EH (cell line): ENCODE results near the gene DNM2.
"Not testable (repeated sequence)": the region's sequence is repeated elsewhere in the genome, so short reads cannot be mapped to it uniquely, and the experiment has no call there.

ENCODE experiments used
- DNase-seq: peaks from one replicate; pipeline ENCODE4 v3.0.0-alpha.2; 2015; ENCODE audit warnings: low read depth

Gene DNM2

DNA sequence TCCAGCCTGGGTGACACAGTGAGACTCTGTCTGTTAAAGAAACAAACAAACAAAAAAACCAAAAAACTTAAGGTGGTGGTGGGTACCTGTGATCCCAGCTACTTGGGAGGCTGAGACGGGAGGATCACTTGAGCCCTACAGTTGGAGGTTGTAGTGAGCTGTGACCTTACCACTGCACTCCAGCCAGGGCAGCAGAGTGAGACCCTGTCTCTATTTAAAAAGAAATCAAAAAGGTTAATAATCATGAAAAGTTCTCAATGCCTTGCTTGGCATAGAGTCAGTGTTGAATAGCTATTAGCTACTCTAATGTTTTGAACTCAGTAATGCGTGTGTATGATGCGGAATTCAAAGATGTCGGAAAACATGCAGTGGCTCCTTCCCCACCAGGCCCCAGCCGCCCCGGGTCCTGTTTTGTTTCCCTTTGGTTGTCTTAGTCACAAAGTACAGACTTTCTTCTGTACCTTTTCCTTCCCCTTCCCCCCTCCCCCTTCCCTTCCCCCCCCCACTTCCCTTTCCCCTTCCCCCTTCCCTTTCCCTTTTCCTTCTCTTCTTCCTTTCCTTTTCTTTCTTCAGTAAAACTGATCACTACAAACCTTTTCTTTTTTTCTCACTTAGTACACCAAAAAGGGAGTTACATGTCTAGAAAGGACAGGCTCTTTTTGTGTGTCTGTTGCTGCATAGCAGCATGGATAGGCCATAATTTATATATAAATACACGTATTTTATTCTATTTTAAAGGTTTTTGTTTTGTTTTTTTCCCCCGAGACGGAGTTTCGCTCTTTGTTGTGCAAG, 35.2 kb downstream of the DNM2 start:
- DNase-seq = no peak

DNA sequence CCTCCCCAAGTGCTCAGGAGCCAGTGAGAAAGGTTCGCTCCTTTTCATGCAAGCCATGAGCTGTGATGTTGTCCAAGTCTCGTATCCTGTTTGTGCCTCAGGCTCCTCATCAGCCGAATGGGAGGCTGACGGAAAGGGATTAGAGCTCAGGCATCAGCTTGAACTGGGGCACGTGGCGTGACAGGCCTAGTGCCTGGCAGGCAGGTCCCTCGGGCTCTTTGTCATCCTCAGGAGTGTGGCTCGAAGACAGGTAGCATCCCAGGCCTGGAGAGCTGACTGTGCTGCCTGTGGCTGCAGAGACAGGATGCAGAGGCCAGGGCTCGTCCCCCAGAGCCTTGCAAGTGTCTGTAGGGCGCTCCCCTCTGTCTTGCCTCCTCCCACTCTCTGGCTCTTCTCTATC, 38.5 kb downstream of the DNM2 start:
- no peak for DNase-seq

DNA sequence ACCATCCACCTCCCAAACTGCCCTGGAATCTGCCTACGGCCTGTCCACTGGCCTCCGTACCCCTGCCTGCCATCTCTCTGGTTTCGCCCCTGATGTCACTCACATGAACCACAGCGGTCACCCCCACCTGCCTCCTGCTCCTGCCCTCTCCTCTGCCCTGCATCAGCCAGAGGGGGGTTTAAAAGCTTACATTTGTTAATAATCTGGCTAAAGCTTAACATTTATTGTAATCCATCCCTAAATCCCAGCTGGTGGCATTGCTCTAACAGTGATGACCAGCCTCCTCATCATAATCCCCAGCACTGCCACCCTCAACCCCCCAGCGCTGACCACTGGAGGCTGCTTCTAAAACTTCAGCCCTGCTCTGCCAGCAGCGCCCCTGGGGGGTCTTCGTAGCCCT, 38.9 kb downstream of the DNM2 start:
- DNase-seq = no peak

DNA sequence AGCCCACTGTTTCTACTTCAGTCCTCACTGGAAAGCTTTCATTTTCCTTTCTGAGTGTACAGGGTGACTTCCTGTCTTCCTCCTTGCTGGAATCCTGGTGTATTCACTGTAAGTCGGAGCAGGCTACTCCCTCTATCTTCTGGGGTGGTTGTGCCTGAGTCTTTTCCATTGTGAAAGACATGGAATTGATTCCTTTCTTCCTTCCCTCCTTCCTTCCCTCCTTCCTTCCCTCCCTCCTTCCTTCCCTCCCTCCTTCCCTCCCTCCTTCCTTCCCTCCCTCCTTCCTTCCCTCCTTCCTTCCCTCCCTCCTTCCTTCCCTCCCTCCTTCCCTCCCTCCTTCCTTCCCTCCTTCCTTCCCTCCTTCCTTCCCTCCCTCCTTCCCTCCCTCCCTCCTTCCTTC, 40.2 kb downstream of the DNM2 start:
- DNase-seq = not testable (repeated sequence)

DNA sequence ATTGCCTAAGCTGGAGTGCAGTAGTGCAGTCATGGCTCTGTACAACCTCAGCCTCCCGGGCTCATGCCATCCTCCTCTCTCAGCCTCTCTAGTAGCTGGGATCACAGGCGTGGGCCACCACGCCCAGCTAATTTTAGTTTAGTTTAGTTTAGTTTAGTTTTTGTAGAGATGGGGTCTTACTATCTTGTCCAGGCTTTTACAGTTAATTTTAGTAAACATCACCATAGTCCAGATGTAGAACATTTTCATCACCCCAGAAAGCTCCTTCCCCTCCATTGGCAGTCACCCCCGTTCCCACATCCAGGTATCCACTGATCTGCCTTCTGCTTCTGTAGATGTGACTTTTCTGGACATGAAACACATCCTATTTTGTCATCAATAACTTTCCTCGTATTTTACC, 41.1 kb downstream of the DNM2 start:
- DNase-seq = no peak

DNA sequence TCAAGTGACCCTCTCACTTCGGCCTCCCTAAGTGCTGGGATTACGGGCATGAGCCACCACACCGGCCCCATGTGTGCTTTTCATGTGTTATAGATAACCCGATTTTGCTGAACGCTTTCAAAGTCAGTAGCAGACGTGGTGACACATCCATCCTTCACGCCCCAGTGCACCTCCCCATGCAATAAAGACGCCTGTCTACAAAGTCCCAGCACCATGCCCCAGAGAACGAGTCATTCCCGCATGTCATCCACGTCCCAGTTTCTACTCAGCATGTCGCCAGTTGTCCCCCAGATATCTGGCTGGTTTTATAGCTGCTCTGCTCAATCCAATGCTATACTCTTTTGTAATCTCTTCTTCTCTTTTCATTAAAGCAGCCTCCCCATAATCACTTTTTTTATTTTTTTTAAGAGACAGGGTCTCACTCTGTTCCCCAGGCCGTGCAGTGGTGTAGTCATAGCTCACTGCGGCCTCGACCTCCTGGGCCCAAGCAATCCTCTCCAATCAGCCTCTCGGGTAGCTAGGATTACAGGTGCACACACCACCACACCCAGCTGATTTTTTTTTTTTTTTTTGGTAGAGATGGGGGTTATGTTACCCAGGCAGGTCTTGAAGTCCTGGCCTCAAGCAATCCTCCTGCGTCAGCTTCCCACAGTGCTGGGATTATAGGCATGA, 42.5 kb downstream of the DNM2 start:
- DNase-seq = peak; percentile 47

DNA sequence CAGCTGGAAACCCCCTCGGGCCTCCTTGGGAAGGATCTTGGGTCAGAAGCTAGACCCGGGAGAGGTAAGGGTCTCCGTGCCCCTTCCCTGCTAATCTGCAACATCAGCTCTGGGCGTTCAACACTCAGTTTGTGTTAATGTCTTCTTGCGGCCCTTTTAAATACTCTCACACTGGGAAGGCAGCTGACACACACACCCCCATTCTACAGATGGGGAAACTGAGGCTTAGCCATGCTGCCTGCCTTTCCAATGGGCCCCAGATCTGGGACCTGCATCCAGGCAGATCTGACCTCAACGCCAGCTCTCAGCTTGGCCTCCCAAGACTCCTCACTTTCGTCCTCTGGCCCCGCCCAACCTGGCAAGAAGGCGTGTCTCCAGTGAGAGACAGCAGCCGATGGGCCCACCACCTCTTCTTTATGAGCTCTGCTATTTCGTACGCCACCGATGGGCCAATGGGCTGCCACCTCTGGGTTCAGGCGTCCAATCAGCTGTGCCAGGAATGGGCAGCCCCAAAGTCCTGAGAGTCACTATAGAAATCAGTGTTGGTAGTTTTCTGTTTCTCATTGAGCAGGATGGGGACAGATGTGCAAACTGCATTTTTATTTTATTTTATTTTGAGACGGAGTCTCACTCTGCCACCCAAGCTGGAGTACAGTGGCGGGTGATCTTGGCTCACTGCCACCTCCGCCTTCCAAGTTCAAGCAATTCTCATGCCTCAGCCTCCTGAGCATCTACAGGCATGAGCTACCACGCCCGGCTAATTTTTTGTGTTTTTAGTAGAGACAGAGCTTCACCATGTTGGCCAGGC, 43.8 kb downstream of the DNM2 start:
- no peak for DNase-seq

DNA sequence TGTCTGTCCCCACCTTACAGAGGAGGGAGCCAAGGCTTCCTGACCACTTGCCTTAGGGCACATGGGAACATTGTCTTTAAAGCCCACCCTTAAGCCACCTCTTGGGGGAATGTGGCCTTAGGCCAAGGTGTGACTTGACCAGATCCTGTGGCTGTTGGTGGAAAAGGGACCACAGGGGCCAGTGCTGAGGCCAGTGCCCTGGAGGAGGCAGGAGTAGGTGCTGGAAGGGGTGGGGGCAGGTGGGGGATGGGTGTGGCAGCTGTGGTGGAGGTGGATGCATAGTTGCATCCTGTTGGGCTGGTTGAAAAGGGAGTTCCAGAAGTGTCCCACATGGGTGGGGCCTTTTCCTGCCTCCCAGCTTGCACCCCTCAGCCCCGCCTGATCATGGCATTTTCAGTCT, 44.8 kb downstream of the DNM2 start:
- DNase-seq = no peak

DNA sequence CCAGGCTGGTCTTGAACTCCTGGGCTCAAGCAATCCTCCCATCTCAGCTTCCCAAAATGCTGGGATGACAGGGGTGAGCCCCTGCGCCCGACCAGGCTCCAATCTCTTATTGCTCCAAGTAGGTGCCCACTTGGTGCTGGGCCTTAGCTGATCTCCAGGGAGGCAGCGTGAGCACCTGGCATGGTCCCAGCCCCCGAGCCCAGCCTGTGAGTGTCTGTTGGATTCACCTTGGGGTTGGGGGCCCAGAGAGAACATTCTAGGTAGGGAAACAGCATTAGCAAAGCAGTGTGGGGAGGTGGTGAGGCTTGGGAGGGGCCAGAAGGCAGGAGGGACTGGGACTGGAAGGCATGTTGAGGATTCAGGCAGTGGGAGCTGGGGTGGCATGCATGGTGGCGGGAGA, 45.5 kb downstream of the DNM2 start:
- DNase-seq = no peak

DNA sequence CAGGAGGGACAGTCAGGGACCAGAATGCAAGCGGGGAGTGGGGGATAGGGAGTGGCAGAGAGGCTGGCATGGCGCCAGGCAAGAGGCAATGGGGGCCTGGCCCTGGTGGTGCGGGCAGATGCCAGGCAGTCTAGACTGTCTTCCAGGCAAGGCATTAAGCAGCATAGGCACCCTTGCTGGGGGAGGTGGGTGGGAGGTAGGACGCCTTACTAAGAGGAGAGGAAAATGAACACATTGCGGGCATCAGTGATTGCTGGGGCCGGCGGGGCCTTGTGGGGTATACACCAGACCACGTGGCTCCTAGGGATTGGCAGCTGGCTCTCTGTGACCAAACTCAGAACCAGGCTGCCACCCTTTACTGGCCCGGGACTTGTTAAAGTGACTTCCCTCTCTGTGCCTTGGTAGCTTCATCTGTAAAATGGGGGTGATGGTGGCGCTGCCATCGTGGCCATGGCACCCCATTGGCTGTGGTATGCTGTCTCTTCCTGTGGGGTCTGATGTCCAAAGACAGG, 46.0 kb downstream of the DNM2 start:
- no peak for DNase-seq

DNA sequence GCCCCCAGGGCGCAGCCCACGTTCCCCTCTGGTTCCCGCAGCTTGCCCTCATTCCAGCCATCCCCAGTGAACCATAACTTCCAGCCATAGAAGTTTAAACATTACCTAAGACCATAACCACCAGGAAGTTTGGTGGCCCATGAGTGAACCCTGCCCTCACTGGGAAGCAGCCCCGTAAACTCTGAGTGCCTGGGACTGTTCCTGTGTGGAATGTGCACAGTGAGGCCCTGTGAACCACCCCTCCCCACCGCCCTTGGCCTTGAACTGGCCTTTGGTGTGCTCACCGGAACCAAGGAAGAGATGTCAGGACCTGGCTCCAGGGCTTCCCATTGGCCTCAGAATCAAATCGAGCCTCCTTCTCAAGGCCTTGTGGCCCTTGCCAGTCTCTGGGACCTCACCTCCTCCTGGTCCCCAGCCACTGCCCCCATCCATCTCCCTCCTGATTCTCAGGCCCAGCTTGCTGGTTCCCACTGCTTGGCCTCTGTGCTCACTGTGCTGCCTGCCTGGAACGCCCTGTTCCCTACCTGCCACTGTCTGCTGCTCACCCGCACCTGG, 46.5 kb downstream of the DNM2 start:
- DNase-seq = no peak

DNA sequence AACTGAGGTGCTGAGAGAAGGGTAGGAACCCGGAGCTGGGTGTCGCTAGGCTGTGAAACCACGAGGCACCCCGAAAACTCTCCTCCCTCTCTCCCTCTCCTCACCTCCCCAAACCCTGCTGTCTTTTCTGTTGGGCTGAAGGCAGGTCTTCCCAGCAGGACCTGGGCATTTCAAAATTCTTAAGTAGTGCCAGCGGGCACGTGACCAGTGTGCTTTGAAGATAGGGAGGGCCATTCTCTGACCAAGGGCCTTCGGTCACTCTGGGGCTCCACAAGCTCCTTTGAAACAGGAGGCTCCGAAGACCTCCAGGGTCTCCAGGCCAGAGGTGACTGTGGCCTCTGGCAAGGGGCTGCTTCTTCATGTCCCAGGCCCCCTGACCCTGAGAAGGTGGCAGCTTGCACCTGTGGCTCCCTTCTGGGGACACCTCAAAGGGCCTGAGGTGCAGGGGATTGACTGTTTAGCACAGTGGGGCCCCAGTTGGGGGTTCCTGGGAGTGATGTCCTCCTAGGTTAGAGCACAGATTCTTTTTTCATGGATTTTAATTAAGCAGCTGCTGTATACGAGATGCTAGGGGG, 48.3 kb downstream of the DNM2 start:
- DNase-seq = no peak

DNA sequence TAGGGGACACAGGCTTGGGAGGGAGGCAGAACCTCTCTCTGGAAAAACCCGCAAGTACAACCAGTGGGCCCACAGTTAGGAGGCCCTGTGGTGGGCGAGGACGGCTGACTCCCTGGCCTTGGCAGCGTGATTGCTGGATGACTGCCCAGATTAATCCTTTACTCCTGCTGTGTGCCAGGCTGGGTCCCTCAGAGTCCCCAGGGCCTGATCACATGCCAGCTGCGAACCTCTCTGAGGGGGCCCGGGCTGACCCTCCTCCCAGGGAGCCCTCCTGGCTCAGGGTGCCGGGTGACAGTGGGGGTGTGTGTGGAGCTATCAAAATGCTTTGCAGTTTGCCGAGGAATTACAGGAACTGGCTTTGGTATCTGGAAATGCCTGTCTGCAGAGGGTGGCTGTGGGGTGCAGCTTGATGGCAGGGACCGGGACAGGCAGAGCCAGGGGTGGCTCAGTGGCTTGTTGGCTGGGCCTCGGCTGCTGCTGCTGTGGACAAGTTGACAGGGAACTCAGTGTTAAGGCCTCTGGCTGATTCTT, 48.9 kb downstream of the DNM2 start:
- DNase-seq = peak; percentile 33

DNA sequence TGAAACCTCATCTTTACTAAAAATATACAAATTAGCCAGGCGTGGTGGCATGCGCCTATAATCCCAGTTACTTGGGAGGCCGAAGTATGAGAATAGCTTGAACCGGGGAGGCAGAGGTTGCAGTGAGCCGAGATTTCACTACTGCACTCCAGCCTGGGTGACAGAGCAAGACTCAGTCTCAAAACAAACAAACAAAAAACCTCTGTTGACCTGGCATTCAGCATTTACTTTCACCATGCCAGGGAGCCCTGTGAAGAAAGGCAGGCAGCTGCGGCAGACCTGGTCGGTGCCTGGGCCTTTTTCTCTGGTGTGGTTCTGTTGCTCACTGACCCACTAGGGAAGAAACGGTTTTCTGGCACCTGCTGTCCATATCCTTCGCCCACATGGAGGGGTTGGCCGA, 49.8 kb downstream of the DNM2 start:
- DNase-seq = no peak

DNA sequence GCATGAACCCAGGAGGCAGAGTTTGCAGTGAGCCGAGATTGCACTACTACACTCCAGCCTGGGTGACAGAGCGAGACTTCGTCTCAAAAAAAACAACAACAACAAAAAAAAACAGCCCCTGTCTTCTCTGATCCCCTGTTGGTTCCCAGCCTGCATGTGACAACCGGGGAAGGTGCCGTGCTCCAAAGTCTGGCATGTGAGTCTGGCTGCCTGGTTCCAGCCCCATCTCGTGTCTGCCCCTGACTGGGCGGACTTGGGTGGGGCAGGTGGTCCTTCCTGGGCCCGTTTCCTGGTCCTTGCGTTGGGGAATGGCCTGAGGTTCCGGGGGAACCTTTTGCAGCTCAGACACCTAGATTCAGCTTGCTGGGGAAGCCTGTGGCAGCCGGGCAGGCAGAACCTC, 50.5 kb downstream of the DNM2 start:
- no peak for DNase-seq

DNA sequence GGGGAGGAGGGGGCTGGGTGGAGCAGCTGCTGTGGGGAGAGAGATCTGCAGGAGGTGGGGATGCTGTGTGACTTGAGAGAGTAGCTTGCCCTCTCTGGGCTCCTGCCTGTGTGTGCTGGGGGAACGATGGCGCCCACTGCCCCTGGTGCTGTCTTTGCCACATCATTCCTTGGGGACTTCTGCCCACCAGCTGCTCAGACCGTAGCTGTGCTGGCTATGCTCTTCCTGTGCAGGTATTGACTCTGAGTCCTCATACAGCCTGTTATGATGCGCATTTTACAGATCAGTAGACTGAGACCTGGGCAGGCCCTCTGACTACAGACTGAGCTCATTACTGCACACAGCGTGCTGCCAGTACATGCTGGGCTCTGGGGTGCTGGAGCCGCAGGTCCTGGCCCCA, 51.1 kb downstream of the DNM2 start:
- DNase-seq = no peak

DNA sequence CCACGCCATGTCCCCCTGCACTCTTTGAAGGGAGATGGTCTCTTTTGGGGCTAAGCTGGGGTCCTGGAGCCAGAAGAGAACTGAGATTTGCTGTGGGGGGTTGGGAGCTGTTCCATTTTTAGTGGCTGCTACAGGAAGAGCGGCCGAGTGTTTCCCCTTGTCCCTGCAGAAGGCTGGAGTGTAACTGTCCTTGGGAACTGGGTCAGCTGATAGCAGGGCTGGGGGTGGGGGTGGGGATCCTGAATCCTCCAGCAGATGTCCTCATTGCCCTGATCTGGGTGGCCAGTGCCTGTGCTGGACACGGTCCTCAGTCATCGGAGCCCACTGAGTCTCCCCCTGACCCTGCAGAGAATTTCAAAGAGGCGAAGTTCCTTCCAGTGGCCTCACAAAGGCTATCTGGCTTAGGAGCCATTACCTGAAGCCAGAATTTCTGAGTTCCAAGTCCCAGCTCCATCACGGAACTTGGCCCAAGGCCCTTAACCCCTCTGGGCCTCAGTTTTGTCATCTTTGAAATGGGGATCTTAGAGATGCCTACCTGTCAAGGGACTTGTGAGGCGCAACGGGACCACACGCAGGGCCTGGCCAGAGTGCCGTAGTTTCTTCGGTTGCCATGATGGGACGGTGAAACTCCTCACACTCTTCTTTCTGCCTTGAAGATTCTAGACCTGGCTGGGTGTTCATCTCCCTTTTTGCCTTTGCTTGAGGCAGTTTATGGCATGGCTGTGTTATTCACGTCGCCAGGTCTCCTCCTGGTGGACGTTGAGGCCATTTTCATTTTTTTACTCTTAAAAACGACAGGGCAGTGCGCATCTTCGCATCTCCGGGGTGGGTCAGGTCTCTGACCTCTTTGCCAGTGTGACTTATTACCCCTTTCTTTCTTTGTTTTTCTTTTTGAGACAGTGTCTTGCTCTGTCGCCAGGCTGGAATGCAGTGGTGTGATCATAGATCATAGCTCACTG, 51.9 kb downstream of the DNM2 start:
- peak; percentile 50 for DNase-seq

DNA sequence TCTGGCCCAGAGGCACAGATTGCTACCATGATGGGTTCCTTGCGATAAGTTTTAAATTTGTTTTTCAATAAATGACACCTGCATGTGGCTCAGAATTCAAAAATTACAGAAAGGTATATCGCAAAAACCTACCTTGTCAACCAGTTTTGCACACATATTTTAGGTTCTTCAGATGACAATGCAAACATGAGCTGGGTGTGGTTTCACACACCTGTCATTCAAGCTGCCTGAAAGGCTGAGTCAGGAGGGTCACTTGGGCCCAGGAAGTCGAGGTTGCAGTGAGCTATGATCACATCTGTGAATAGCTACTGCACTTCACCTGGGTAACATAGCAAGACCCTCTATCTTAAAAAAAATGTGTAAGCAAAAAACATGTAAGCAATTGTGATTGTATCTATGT, 56.1 kb downstream of the DNM2 start:
- no peak for DNase-seq

DNA sequence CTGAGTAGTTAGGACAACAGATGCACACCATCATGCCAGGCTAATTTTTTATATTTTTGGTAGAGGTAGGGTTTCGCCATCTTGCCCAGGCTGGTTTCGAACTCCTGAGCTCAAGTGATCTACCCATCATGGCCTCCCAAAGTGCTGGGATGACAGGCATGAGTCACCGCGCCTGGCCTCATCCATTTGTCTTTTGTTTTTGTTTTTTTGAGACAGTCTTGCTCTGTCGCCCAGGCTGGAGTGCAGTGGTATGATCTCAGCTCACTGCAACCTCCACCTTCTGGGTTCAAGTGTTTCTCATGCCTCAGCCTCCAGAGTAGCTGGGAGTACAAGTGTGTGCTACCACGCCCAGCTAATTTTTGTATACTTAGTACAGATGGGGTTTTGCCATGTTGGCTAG, 57.0 kb downstream of the DNM2 start:
- DNase-seq = no peak

DNA sequence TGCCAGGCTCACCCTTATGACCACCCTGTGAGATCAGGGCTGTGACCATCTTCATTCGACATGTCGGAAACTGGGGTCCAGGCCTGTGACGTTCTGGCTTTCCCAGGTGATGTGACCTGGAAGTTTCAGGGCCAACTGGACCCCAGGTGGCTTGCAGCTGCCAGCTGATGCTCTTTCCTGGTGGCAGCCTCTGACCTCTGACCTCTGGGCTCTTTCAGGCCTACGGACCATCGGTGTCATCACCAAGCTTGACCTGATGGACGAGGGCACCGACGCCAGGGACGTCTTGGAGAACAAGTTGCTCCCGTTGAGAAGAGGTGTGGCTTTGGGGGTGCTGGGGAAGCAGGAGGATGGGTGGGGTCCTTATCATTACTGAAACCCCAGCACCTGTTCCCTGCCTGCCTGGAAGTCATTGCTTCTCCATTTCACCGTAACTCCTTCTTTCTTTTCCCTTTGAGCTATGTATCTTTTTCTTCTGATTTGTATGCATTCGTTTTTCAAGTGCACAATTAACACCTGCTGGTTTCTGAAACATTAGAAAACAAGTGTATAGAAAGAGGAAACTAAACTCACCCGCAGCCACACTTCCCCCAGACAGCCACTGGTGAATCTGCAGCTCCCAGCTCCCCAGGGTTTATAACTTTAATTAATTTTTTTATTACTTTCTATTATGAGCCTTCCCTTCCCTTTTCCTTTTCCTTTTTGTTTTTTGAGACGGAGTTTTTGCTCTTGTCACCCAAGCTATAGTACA, 59.2 kb downstream of the DNM2 start:
- no peak for DNase-seq
